ENCODE data around the gene KRT71.

The KRT71 gene

GRCh38 chr12:52575256-52575655 lies 22.3 kb upstream of the KRT71 start:
- DNase-seq = no peak

GRCh38 chr12:52573743-52574142 lies 20.8 kb upstream of the KRT71 start, which contains the start of gene KRT74:
TSS of gene KRT74 (minus strand) at chr12:52573843. CDS start at chr12:52573777, 66 bp downstream.
- no peak for DNase-seq

GRCh38 chr12:52573306-52573705 lies 20.4 kb upstream of the KRT71 start:
- no peak for DNase-seq

GRCh38 chr12:52570511-52570910 lies 17.6 kb upstream of the KRT71 start:
- no peak for DNase-seq

GRCh38 chr12:52568111-52568510 lies 15.2 kb upstream of the KRT71 start:
- no peak for DNase-seq

GRCh38 chr12:52566847-52567291 lies 13.9 kb upstream of the KRT71 start:
- no peak for DNase-seq

- no peak for DNase-seq
These were observed 11.6 kb upstream of the KRT71 start for GRCh38 chr12:52564582-52564981.

GRCh38 chr12:52561880-52562449 lies 9.0 kb upstream of the KRT71 start:
- no peak for DNase-seq

- DNase-seq = no peak
These were observed 7.0 kb upstream of the KRT71 start for GRCh38 chr12:52559979-52560378.

- no peak for DNase-seq
These were observed 6.0 kb upstream of the KRT71 start for GRCh38 chr12:52558781-52559445.

- no peak for DNase-seq
These were observed 4.5 kb upstream of the KRT71 start for GRCh38 chr12:52557476-52557875.

GRCh38 chr12:52555577-52555976 lies 2.6 kb upstream of the KRT71 start:
- DNase-seq = no peak

GRCh38 chr12:52552055-52552454 lies 890 bp downstream of the KRT71 start:
- no peak for DNase-seq

- no peak for DNase-seq
These were observed 1.6 kb downstream of the KRT71 start for GRCh38 chr12:52551216-52551865.

- DNase-seq = no peak
These were observed 6.8 kb downstream of the KRT71 start for GRCh38 chr12:52546126-52546525.

- DNase-seq = no peak
These were observed 8.7 kb downstream of the KRT71 start for GRCh38 chr12:52543985-52544883.

GRCh38 chr12:52542785-52543318 lies 10.1 kb downstream of the KRT71 start:
- no peak for DNase-seq

GRCh38 chr12:52542157-52542556 lies 10.8 kb downstream of the KRT71 start:
- no peak for DNase-seq

GRCh38 chr12:52541709-52542108 lies 11.2 kb downstream of the KRT71 start:
- no peak for DNase-seq

- DNase-seq = no peak
These were observed 12.4 kb downstream of the KRT71 start for GRCh38 chr12:52540531-52540930.

- no peak for DNase-seq
These were observed 13.1 kb downstream of the KRT71 start for GRCh38 chr12:52539821-52540173.

- no peak for DNase-seq
These were observed 13.7 kb downstream of the KRT71 start for GRCh38 chr12:52539083-52539820.

Measured in activated CD4-positive, alpha-beta T cell treated with anti-CD3 and anti-CD28 coated beads for 4 hours (primary cell).